GM23338 (cell line): ENCODE data around the gene PDE3A. TPM values are rescaled to one million over a fixed set of nuclear protein-coding genes. Genes with fewer than 3 reads are reported as not detected.

Experiments
- ATAC-seq: fragments of 200-7000 bp; cut with Tn5 transposase; 3 replicates; pipeline ENCODE4 v1.9.1; 2020
- DNase-seq: peaks from one replicate; pipeline ENCODE4 v3.0.0-alpha.2; 2015; ENCODE audit warnings: low spot score
- H2AFZ ChIP-seq: fragments of 200-600 bp; sonication (generic); 2 replicates; pipeline ENCODE4 v1.8.0; 2016; ENCODE audit warnings: antibody characterized with exemption, mild to moderate bottlenecking, moderate library complexity
- H3F3A ChIP-seq: fragments of 200-600 bp; sonication (generic); replicated peaks from 2 replicates; pipeline ENCODE4 v1.8.0; 2017; ENCODE audit warnings: antibody characterized with exemption, mixed run types, low read depth
- H3K27ac ChIP-seq: fragments of 200-600 bp; sonication (generic); 2 replicates; pipeline ENCODE4 v1.6.1; 2016; ENCODE audit warnings: low read depth
- H3K27me3 ChIP-seq: fragments of 200-600 bp; sonication (generic); 2 replicates; pipeline ENCODE4 v1.8.0; 2016; ENCODE audit warnings: mild to moderate bottlenecking, mixed run types, moderate library complexity; ENCODE audit not compliant: insufficient read depth
- H3K36me3 ChIP-seq: fragments of 200-600 bp; sonication (generic); 2 replicates; pipeline ENCODE4 v1.8.0; 2016; ENCODE audit warnings: mild to moderate bottlenecking; ENCODE audit not compliant: insufficient read depth
- H3K4me1 ChIP-seq: fragments of 200-600 bp; sonication (generic); 2 replicates; pipeline ENCODE4 v1.8.0; 2016; ENCODE audit warnings: mild to moderate bottlenecking, moderate library complexity; ENCODE audit not compliant: insufficient read depth
- H3K4me2 ChIP-seq: fragments of 200-600 bp; sonication (generic); 2 replicates; pipeline ENCODE4 v1.7.1; 2017; ENCODE audit warnings: mixed run types
- H3K4me3 ChIP-seq: fragments of 200-600 bp; sonication (generic); 2 replicates; pipeline ENCODE4 v1.6.1; 2016; ENCODE audit warnings: mixed run types
- H3K79me2 ChIP-seq: fragments of 200-600 bp; sonication (generic); replicated peaks from 2 replicates; pipeline ENCODE4 v1.8.0; 2017; ENCODE audit warnings: mild to moderate bottlenecking; ENCODE audit not compliant: insufficient read depth
- H3K9me2 ChIP-seq: fragments of 200-600 bp; sonication (generic); 2 replicates; pipeline ENCODE4 v1.8.0; 2017; ENCODE audit not compliant: insufficient read depth
- H4K20me1 ChIP-seq: fragments of 200-600 bp; sonication (generic); replicated peaks from 2 replicates; pipeline ENCODE4 v1.8.0; 2017; ENCODE audit warnings: mild to moderate bottlenecking; ENCODE audit not compliant: insufficient read depth
- H3K27ac Mint-ChIP-seq: 2 replicates; pipeline ENCODE4 v1.8.0; 2020; ENCODE audit warnings: inconsistent platforms, mild to moderate bottlenecking, moderate library complexity, mixed read lengths
- H3K27me3 Mint-ChIP-seq: 3 replicates; pipeline ENCODE4 v1.8.0; 2022; ENCODE audit warnings: low read depth, mild to moderate bottlenecking, moderate library complexity, mixed read lengths, inconsistent platforms; ENCODE audit not compliant: insufficient read depth, poor library complexity
- H3K36me3 Mint-ChIP-seq: 3 replicates; pipeline ENCODE4 v1.8.0; 2021; ENCODE audit warnings: low read depth, mild to moderate bottlenecking, inconsistent platforms, moderate library complexity, mixed read lengths
- H3K4me1 Mint-ChIP-seq: 3 replicates; pipeline ENCODE4 v1.8.0; 2020; ENCODE audit warnings: mild to moderate bottlenecking, inconsistent platforms, mixed read lengths
- H3K4me3 Mint-ChIP-seq: 3 replicates; pipeline ENCODE4 v1.8.0; 2021; ENCODE audit warnings: moderate library complexity, mild to moderate bottlenecking, inconsistent platforms, mixed read lengths
- H3K9me3 Mint-ChIP-seq: 3 replicates; pipeline ENCODE4 v1.8.0; 2020; ENCODE audit warnings: moderate library complexity, mild to moderate bottlenecking, inconsistent platforms, mixed read lengths
- CREB1 ChIP-seq: fragments of 250-450 bp; sonication (Bioruptor Pico); IDR thresholded peaks from 2 replicates; pipeline ENCODE4 v1.5.0; 2020; ENCODE audit warnings: low read depth, mild to moderate bottlenecking, moderate library complexity
- EZH2 ChIP-seq: fragments of 200-600 bp; sonication (generic); IDR thresholded peaks from one replicate; pipeline ENCODE4 v1.8.0; 2017; ENCODE audit warnings: antibody characterized with exemption, mild to moderate bottlenecking, low read depth; ENCODE audit not compliant: unreplicated experiment
- EZH2phosphoT487 ChIP-seq: fragments of 200-600 bp; sonication (generic); IDR thresholded peaks from one replicate; pipeline ENCODE4 v1.8.1; 2018; ENCODE audit warnings: antibody characterized with exemption; ENCODE audit not compliant: unreplicated experiment
- JUNB ChIP-seq: IDR thresholded peaks from one replicate; pipeline ENCODE4 v1.6.1; 2016; ENCODE audit warnings: antibody characterized with exemption; ENCODE audit not compliant: unreplicated experiment
- NANOG ChIP-seq: IDR thresholded peaks from 2 replicates; pipeline ENCODE4 v1.6.1; 2016; ENCODE audit warnings: antibody characterized with exemption, borderline replicate concordance
- POLR2AphosphoS5 ChIP-seq: IDR thresholded peaks from 2 replicates; pipeline ENCODE4 v1.6.1; 2016; ENCODE audit warnings: antibody characterized with exemption, low read depth
- STAT1 ChIP-seq: IDR thresholded peaks from one replicate; pipeline ENCODE4 v1.6.1; 2016; ENCODE audit warnings: antibody characterized with exemption; ENCODE audit not compliant: unreplicated experiment
- ZNF114 ChIP-seq: fragments of 250-450 bp; sonication (Bioruptor Pico); IDR thresholded peaks from 2 replicates; pipeline ENCODE4 v1.5.0; 2020; ENCODE audit warnings: mild to moderate bottlenecking, moderate library complexity
- ZNF331 ChIP-seq: fragments of 250-450 bp; sonication (Bioruptor Pico); IDR thresholded peaks from 2 replicates; pipeline ENCODE4 v1.5.0; 2020; ENCODE audit warnings: low read depth, mild to moderate bottlenecking, moderate library complexity
- polyA plus RNA-seq: library from polyadenylated mRNA; unstranded; fragments of >200 nt; fragmentation: Nextera tagmentation; extraction: Ambion mirVana; gene quantifications from 2 replicates; pipeline ENCODE4 v1.2.1, GENCODE V29; 2016
- total RNA-seq: library from RNA; depleted of rRNA; stranded (reverse); fragments of >200 nt; shearing (Covaris generic); gene quantifications from 2 replicates; pipeline ENCODE4 v1.2.3, GENCODE V29; 2014
- TF ChIP-seq, protein P1 (sequence below): fragments of 250-450 bp; sonication (Bioruptor Pico); IDR thresholded peaks from 2 replicates; pipeline ENCODE4 v1.5.0; 2020; ENCODE audit warnings: mild to moderate bottlenecking, moderate library complexity
- TF ChIP-seq, protein P2 (sequence below): IDR thresholded peaks from one replicate; pipeline ENCODE4 v1.6.1; 2018; ENCODE audit warnings: antibody characterized with exemption; ENCODE audit not compliant: unreplicated experiment
- TF ChIP-seq, protein P3 (sequence below): IDR thresholded peaks from 2 replicates; pipeline ENCODE4 v1.6.1; 2016; ENCODE audit warnings: antibody characterized with exemption
- TF ChIP-seq, protein P4 (sequence below), 2 experiments: fragments of 200-600 bp in 1 of 2; sonication (generic) in 1 of 2; conservative IDR thresholded peaks; 2 replicates each; pipeline versions ENCODE4 v1.5.1 to v1.6.1; 2016 to 2017; ENCODE audit warnings: antibody characterized with exemption in 2 of 2, low read depth in 2 of 2, mild to moderate bottlenecking in 2 of 2, moderate library complexity in 1 of 2

PDE3A gene
- total and polyA plus RNA-seq, 2 experiments from 2014 or later, result 2.7 to 9.2 TPM

DNA sequence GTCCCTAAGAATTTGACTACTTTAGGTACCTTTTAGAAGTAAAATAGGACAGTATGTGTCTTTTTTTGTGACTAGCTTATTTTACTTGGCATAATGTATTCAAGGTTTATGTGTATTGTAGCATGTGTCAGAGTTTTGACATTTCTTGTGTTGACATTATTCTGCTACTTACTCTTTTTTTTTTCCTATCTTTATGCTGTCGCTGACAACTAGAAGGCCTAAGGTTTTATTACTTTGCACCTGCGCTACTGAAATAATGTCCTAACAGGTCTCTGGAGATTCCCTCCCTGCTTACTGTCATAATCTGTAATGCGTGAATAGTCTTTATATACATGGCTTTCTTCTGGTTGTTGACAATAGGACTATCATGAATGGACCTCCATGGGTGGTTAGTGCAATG lies 43.0 kb downstream of the PDE3A start:
- Mint-ChIP-seq H3K36me3 (no peaks in the 10 kb centered on the region), H3K27ac (no peak overlapping the region), H3K9me3 (no peaks in the 10 kb centered on the region), H3K4me1 (peaks cover 27% of the 10 kb centered on the region), H3K4me3 (no peak overlapping the region), H3K27me3 (no peaks in the 10 kb centered on the region)
- Histone ChIP-seq H3K79me2 (no peaks in the 10 kb centered on the region), H3K27me3 (no peaks in the 10 kb centered on the region), H3F3A (no peaks in the 10 kb centered on the region), H3K27ac (no peak overlapping the region), H3K4me1 (peaks cover 39% of the 10 kb centered on the region), H4K20me1 (no peaks in the 10 kb centered on the region), H3K4me2 (no peak overlapping the region), H3K9me2 (no peaks in the 10 kb centered on the region), H2AFZ (no peak overlapping the region), H3K36me3 (no peaks in the 10 kb centered on the region), H3K4me3 (no peak overlapping the region)
- TF ChIP-seq, protein P1, sequence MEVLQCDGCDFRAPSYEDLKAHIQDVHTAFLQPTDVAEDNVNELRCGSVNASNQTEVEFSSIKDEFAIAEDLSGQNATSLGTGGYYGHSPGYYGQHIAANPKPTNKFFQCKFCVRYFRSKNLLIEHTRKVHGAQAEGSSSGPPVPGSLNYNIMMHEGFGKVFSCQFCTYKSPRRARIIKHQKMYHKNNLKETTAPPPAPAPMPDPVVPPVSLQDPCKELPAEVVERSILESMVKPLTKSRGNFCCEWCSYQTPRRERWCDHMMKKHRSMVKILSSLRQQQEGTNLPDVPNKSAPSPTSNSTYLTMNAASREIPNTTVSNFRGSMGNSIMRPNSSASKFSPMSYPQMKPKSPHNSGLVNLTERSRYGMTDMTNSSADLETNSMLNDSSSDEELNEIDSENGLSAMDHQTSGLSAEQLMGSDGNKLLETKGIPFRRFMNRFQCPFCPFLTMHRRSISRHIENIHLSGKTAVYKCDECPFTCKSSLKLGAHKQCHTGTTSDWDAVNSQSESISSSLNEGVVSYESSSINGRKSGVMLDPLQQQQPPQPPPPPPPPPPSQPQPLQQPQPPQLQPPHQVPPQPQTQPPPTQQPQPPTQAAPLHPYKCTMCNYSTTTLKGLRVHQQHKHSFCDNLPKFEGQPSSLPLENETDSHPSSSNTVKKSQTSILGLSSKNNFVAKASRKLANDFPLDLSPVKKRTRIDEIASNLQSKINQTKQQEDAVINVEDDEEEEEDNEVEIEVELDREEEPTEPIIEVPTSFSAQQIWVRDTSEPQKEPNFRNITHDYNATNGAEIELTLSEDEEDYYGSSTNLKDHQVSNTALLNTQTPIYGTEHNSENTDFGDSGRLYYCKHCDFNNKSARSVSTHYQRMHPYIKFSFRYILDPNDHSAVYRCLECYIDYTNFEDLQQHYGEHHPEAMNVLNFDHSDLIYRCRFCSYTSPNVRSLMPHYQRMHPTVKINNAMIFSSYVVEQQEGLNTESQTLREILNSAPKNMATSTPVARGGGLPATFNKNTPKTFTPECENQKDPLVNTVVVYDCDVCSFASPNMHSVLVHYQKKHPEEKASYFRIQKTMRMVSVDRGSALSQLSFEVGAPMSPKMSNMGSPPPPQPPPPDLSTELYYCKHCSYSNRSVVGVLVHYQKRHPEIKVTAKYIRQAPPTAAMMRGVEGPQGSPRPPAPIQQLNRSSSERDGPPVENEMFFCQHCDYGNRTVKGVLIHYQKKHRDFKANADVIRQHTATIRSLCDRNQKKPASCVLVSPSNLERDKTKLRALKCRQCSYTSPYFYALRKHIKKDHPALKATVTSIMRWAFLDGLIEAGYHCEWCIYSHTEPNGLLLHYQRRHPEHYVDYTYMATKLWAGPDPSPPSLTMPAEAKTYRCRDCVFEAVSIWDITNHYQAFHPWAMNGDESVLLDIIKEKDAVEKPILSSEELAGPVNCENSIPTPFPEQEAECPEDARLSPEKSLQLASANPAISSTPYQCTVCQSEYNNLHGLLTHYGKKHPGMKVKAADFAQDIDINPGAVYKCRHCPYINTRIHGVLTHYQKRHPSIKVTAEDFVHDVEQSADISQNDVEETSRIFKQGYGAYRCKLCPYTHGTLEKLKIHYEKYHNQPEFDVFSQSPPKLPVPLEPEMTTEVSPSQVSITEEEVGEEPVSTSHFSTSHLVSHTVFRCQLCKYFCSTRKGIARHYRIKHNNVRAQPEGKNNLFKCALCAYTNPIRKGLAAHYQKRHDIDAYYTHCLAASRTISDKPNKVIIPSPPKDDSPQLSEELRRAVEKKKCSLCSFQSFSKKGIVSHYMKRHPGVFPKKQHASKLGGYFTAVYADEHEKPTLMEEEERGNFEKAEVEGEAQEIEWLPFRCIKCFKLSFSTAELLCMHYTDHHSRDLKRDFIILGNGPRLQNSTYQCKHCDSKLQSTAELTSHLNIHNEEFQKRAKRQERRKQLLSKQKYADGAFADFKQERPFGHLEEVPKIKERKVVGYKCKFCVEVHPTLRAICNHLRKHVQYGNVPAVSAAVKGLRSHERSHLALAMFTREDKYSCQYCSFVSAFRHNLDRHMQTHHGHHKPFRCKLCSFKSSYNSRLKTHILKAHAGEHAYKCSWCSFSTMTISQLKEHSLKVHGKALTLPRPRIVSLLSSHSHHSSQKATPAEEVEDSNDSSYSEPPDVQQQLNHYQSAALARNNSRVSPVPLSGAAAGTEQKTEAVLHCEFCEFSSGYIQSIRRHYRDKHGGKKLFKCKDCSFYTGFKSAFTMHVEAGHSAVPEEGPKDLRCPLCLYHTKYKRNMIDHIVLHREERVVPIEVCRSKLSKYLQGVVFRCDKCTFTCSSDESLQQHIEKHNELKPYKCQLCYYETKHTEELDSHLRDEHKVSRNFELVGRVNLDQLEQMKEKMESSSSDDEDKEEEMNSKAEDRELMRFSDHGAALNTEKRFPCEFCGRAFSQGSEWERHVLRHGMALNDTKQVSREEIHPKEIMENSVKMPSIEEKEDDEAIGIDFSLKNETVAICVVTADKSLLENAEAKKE (CRISPR knock-in tag), result no peak
- no peak for TF ChIP-seq STAT1
- TF ChIP-seq ZNF331 (CRISPR knock-in tag), result no peak
- no peak for TF ChIP-seq NANOG
- TF ChIP-seq, protein P2, sequence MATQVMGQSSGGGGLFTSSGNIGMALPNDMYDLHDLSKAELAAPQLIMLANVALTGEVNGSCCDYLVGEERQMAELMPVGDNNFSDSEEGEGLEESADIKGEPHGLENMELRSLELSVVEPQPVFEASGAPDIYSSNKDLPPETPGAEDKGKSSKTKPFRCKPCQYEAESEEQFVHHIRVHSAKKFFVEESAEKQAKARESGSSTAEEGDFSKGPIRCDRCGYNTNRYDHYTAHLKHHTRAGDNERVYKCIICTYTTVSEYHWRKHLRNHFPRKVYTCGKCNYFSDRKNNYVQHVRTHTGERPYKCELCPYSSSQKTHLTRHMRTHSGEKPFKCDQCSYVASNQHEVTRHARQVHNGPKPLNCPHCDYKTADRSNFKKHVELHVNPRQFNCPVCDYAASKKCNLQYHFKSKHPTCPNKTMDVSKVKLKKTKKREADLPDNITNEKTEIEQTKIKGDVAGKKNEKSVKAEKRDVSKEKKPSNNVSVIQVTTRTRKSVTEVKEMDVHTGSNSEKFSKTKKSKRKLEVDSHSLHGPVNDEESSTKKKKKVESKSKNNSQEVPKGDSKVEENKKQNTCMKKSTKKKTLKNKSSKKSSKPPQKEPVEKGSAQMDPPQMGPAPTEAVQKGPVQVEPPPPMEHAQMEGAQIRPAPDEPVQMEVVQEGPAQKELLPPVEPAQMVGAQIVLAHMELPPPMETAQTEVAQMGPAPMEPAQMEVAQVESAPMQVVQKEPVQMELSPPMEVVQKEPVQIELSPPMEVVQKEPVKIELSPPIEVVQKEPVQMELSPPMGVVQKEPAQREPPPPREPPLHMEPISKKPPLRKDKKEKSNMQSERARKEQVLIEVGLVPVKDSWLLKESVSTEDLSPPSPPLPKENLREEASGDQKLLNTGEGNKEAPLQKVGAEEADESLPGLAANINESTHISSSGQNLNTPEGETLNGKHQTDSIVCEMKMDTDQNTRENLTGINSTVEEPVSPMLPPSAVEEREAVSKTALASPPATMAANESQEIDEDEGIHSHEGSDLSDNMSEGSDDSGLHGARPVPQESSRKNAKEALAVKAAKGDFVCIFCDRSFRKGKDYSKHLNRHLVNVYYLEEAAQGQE, result no peak
- no peak for TF ChIP-seq EZH2
- TF ChIP-seq EZH2phosphoT487, result no peak
- TF ChIP-seq, protein P3, sequence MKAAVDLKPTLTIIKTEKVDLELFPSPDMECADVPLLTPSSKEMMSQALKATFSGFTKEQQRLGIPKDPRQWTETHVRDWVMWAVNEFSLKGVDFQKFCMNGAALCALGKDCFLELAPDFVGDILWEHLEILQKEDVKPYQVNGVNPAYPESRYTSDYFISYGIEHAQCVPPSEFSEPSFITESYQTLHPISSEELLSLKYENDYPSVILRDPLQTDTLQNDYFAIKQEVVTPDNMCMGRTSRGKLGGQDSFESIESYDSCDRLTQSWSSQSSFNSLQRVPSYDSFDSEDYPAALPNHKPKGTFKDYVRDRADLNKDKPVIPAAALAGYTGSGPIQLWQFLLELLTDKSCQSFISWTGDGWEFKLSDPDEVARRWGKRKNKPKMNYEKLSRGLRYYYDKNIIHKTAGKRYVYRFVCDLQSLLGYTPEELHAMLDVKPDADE, result no peak
- TF ChIP-seq, protein P4, sequence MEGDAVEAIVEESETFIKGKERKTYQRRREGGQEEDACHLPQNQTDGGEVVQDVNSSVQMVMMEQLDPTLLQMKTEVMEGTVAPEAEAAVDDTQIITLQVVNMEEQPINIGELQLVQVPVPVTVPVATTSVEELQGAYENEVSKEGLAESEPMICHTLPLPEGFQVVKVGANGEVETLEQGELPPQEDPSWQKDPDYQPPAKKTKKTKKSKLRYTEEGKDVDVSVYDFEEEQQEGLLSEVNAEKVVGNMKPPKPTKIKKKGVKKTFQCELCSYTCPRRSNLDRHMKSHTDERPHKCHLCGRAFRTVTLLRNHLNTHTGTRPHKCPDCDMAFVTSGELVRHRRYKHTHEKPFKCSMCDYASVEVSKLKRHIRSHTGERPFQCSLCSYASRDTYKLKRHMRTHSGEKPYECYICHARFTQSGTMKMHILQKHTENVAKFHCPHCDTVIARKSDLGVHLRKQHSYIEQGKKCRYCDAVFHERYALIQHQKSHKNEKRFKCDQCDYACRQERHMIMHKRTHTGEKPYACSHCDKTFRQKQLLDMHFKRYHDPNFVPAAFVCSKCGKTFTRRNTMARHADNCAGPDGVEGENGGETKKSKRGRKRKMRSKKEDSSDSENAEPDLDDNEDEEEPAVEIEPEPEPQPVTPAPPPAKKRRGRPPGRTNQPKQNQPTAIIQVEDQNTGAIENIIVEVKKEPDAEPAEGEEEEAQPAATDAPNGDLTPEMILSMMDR (conservative IDR thresholded peaks at IDR 0.05; ENCODE audit: low read depth in 2 of 2), result no peak
- TF ChIP-seq CREB1 (CRISPR knock-in tag), result no peak
- no peak for TF ChIP-seq POLR2AphosphoS5
- TF ChIP-seq ZNF114, result no peak
- TF ChIP-seq JUNB, result no peak
- ATAC-seq (no peak), DNase-seq (no peak)
